GM23248 (cell line): ENCODE measurements around the gene P4HA2. TPM values are rescaled to one million over a fixed set of nuclear protein-coding genes. Genes with fewer than 3 reads are reported as not detected.
A peak's percentile ranks its signal among the peaks of the same experiment; 100 is the strongest.

Experiments used
- DNase-seq: peaks from one replicate; pipeline ENCODE4 v3.0.0-alpha.2; 2015
- H2AFZ ChIP-seq: fragments of 200-600 bp; sonication (generic); 2 replicates; pipeline ENCODE4 v1.6.1; 2016; ENCODE audit warnings: antibody characterized with exemption
- H3F3A ChIP-seq: fragments of 200-600 bp; sonication (generic); 2 replicates; pipeline ENCODE4 v1.6.1; 2016; ENCODE audit warnings: mild to moderate bottlenecking, antibody characterized with exemption, mixed run types; ENCODE audit not compliant: insufficient read depth
- H3K27ac ChIP-seq: fragments of 200-600 bp; sonication (generic); 2 replicates; pipeline ENCODE4 v1.5.1; 2016; ENCODE audit warnings: mild to moderate bottlenecking
- H3K27me3 ChIP-seq: fragments of 200-600 bp; sonication (generic); replicated peaks from 2 replicates; pipeline ENCODE4 v1.6.1; 2016; ENCODE audit warnings: mild to moderate bottlenecking; ENCODE audit not compliant: insufficient read depth
- H3K36me3 ChIP-seq: fragments of 200-600 bp; sonication (generic); 2 replicates; pipeline ENCODE4 v1.6.1; 2016; ENCODE audit warnings: low read depth, mild to moderate bottlenecking
- H3K4me1 ChIP-seq: fragments of 200-600 bp; sonication (generic); 2 replicates; pipeline ENCODE4 v1.6.1; 2016; ENCODE audit warnings: mild to moderate bottlenecking; ENCODE audit not compliant: insufficient read depth
- H3K4me2 ChIP-seq: fragments of 200-600 bp; sonication (generic); one replicate; pipeline ENCODE4 v1.6.1; 2016; ENCODE audit warnings: mild to moderate bottlenecking; ENCODE audit not compliant: unreplicated experiment
- H3K4me3 ChIP-seq: fragments of 200-600 bp; sonication (generic); 2 replicates; pipeline ENCODE4 v1.5.1; 2016; ENCODE audit warnings: mild to moderate bottlenecking
- H3K79me2 ChIP-seq: fragments of 200-600 bp; sonication (generic); 2 replicates; pipeline ENCODE4 v1.6.1; 2016; ENCODE audit warnings: mild to moderate bottlenecking; ENCODE audit not compliant: insufficient read depth
- H3K9ac ChIP-seq: fragments of 200-600 bp; sonication (generic); 2 replicates; pipeline ENCODE4 v1.6.1; 2016; ENCODE audit warnings: mild to moderate bottlenecking
- H3K9me2 ChIP-seq: fragments of 200-600 bp; sonication (generic); 2 replicates; pipeline ENCODE4 v1.6.1; 2016; ENCODE audit warnings: mixed run types, mild to moderate bottlenecking, moderate library complexity; ENCODE audit not compliant: insufficient read depth
- H3K9me3 ChIP-seq: fragments of 200-600 bp; sonication (generic); one replicate; pipeline ENCODE4 v1.6.1; 2017; ENCODE audit warnings: low read depth
- H4K20me1 ChIP-seq: fragments of 200-600 bp; sonication (generic); 2 replicates; pipeline ENCODE4 v1.6.0; 2016; ENCODE audit not compliant: insufficient read depth
- EZH2 ChIP-seq: fragments of 200-600 bp; sonication (generic); IDR thresholded peaks from 2 replicates; pipeline ENCODE4 v1.6.1; 2018; ENCODE audit warnings: antibody characterized with exemption, mild to moderate bottlenecking; ENCODE audit not compliant: insufficient read depth, poor library complexity, severe bottlenecking
- EZH2phosphoT487 ChIP-seq: fragments of 200-600 bp; sonication (generic); IDR thresholded peaks from 2 replicates; pipeline ENCODE4 v1.6.1; 2018; ENCODE audit warnings: antibody characterized with exemption, moderate library complexity, mild to moderate bottlenecking, low read depth; ENCODE audit not compliant: insufficient read depth
- WGBS, 2 experiments: methylation state at CpG; one replicate each; pipeline ENCODE4 v1.1.6; 2015 to 2017; ENCODE audit warnings: low lambda C conversion rate in 2 of 2, low coverage in 1 of 2; ENCODE audit errors: missing lambda C conversion rate in 2 of 2; 5-methylcytosine and 5-hydroxymethylcytosine counted together
- in situ Hi-C: fragments of 300-500 bp; cut with MboI; formaldehyde crosslinking; loops from 2 replicates; pipeline ENCODE4 v1.15.0; 2020
- polyA plus RNA-seq: library from polyadenylated mRNA; unstranded; fragments of >200 nt; fragmentation: Nextera tagmentation; extraction: Ambion mirVana; gene quantifications from 2 replicates; pipeline ENCODE4 v1.2.1, GENCODE V29; 2016
- total RNA-seq: library from RNA; depleted of rRNA; stranded (reverse); fragments of >200 nt; shearing (Covaris generic); gene quantifications from 2 replicates; pipeline ENCODE4 v1.2.3, GENCODE V29; 2014

Gene P4HA2
- total and polyA plus RNA-seq, 2 experiments from 2014 or later: 337 to 353 TPM

DNA sequence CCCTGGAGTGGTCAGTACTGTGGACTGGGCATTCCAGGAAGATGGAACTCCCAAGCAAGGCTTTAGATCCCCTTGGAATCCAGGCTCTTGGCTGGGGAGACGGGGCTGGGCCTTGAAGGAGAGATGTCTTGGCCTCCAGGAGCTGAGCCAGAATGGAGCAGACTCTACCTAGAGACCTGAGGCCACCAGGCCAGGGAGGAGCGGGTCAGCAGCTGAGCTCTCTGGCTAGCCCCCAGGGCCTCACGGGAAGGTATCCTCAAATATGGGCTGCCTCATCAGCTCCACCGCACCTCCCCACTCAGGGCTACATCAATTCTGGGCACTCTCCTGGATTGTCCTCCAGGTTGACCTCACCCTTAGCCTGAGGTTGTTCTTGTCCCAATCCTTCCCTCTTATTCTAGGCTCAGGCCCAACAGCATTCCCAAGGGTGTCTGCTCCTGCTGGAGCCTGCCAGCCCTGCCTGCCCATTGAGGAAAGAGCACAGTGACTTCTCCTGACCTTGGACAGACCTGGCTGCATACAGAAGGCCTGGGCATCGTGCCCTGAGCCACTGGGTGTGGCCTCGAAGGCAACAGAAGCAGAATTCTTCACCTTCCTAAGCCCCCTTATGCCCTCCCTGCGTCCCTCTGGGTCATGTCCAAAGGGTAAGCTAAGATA, 26.8 kb upstream of the P4HA2 start:
- Histone ChIP-seq H3K79me2 (peaks cover 20% of the 10 kb centered on the region), H3K4me3 (no peak overlapping the region), H3K27me3 (no peaks in the 10 kb centered on the region), H3K4me1 (peaks cover 2% of the 10 kb centered on the region), H2AFZ (no peak overlapping the region), H3K4me2 (no peak overlapping the region), H3K9ac (no peak overlapping the region), H3F3A (peaks cover 13% of the 10 kb centered on the region), H3K36me3 (no peaks in the 10 kb centered on the region), H3K9me3 (no peaks in the 10 kb centered on the region), H4K20me1 (no peaks in the 10 kb centered on the region), H3K27ac (no peak overlapping the region), H3K9me2 (no peaks in the 10 kb centered on the region)
- in situ Hi-C loops: no loop called here
- no peak for DNase-seq
- WGBS, 2 experiments: 76 to 78% methylated on average over 7 of the region's 7 CpGs
- TF ChIP-seq EZH2phosphoT487 (no peak), EZH2 (no peak)

DNA sequence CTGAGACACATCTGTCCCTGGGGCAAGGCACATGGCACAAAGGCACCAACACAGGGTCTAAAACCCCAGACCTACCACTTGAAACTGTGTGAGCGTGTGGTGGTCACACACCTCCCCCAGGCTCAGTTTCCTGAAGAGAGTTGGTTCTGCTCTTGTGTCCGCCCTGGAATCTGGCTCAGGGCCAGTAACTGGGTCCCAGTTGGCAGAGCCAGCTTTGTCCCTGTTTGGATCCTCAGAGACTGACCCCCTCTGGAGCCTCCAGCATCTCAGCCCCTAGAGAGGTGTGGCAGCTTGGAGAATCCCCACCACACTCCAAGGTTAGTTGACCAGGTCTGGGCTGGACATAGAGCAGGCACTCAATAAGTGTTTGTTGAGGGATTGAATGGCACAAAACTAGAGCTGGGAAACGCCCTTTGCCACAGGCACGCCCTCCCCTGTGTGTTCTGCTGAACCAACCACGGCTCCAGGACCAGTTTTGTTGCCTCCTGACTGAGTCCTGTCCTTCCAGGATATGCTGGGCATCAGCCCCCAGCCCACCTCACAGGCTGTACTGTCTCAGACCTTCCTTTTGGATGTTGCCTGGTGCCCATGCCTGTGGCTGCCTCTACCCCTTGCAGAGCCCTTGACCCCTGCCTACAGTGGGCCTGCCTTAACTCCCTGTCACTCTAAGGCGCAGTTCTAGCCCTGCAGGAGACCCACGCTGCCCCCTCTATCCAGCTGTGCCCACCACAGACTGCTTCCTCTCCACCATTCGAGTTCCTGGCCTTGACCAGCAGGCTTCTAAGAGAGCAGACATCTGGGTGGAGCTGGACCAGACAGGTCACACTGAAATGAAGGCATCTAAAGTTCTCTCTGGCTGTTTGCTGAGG, 26.0 kb upstream of the P4HA2 start:
- Histone ChIP-seq H4K20me1 (no peaks in the 10 kb centered on the region), H3K36me3 (no peaks in the 10 kb centered on the region), H3K79me2 (peaks cover 17% of the 10 kb centered on the region), H3F3A (peaks cover 9% of the 10 kb centered on the region), H3K27me3 (no peaks in the 10 kb centered on the region), H3K27ac (no peak overlapping the region), H3K4me1 (no peaks in the 10 kb centered on the region), H3K4me2 (no peak overlapping the region), H3K9ac (no peak overlapping the region), H3K9me3 (no peaks in the 10 kb centered on the region), H3K4me3 (no peak overlapping the region), H3K9me2 (no peaks in the 10 kb centered on the region), H2AFZ (no peak overlapping the region)
- in situ Hi-C loops: no loop called here
- TF ChIP-seq EZH2 (no peak), EZH2phosphoT487 (no peak)
- WGBS, 2 experiments: 88 to 93% methylated on average over 8 of the region's 8 CpGs
- no peak for DNase-seq

DNA sequence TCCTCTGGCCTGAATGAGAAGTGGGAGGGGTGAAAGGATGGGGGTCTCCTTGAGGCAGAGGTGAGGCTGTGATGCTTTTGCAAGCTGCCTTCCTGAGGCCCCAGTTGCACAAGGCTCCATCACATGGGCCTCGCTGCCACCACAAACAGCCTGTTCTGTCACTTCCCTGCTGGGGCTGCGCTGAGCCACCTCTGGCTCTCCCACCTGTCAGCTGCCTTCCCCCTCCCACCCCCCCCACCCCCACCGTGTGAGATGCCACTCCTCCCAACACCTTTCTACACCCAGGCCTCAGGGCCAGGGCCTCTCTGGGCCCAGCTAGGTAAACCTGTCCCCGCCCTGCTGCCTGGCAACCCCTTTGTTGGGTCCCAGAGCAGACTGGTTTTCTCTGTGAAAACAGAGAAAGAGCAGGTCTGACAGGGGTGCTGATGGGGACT, 25.4 kb upstream of the P4HA2 start:
- peaks cover 3% of the 10 kb centered on the region for H3F3A ChIP-seq
- no peak overlapping the region for H3K27ac ChIP-seq
- H3K4me1 ChIP-seq: no peaks in the 10 kb centered on the region
- H3K9me3 ChIP-seq: no peaks in the 10 kb centered on the region
- no peak overlapping the region for H2AFZ ChIP-seq
- H3K9me2 ChIP-seq: no peaks in the 10 kb centered on the region
- H3K79me2 ChIP-seq: peaks cover 10% of the 10 kb centered on the region
- H3K4me2 ChIP-seq: no peak overlapping the region
- no peak for TF ChIP-seq EZH2phosphoT487
- no peak for TF ChIP-seq EZH2
- no peak overlapping the region for H3K9ac ChIP-seq
- no peaks in the 10 kb centered on the region for H4K20me1 ChIP-seq
- no peaks in the 10 kb centered on the region for H3K27me3 ChIP-seq
- 58 to 85% methylated on average over 2 to 4 of the region's 4 CpGs for WGBS, 2 experiments
- no peaks in the 10 kb centered on the region for H3K36me3 ChIP-seq
- DNase-seq: no peak
- H3K4me3 ChIP-seq: no peak overlapping the region
- in situ Hi-C loops: no loop called here

DNA sequence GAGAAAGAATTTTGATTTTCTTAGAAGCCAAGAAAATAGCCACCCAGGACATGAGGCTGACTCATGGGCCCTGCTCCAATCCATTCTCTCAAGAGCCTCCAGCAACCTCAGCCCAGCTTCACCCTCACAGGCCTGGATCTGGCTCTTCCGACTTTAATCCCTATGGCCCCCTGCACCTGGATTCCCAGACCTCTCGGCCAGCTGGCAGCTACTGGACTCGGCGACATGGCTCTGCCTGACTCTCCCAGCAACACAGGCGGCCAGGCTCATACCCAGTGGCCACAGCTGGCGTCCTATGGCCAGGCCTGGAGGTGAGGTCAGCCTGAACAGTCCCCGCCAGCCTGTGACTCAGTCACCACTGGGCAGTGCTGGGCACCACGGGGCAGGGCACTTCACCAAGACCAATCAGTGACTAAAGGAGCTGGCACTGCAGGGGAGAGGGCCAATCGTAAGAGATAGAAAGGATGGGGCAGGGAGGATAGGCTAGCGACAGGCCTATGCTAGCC, 23.6 kb upstream of the P4HA2 start:
- H4K20me1 ChIP-seq: no peaks in the 10 kb centered on the region
- H3K9ac ChIP-seq: no peak overlapping the region
- no peak overlapping the region for H3K4me3 ChIP-seq
- no peaks in the 10 kb centered on the region for H3K9me2 ChIP-seq
- H3K79me2 ChIP-seq: no peaks in the 10 kb centered on the region
- H3K27me3 ChIP-seq: no peaks in the 10 kb centered on the region
- 93 to 95% methylated on average over 10 of the region's 10 CpGs for WGBS, 2 experiments
- no peak for TF ChIP-seq EZH2phosphoT487
- TF ChIP-seq EZH2: no peak
- no peak overlapping the region for H3K4me2 ChIP-seq
- no peaks in the 10 kb centered on the region for H3K36me3 ChIP-seq
- no peak overlapping the region for H2AFZ ChIP-seq
- no peaks in the 10 kb centered on the region for H3K4me1 ChIP-seq
- no peaks in the 10 kb centered on the region for H3K9me3 ChIP-seq
- no peaks in the 10 kb centered on the region for H3F3A ChIP-seq
- peak; percentile 31 for DNase-seq
- no peak overlapping the region for H3K27ac ChIP-seq
- in situ Hi-C loops: no loop called here
